ENCODE data around the gene KICS2. TPM values are rescaled to one million over a fixed set of nuclear protein-coding genes. Genes with fewer than 3 reads are reported as not detected.
A peak's percentile ranks its signal among the peaks of the same experiment; 100 is the strongest.

The KICS2 gene
- total and polyA plus RNA-seq, 9 of the 15 experiments (the other 6 are each of a cell fraction or from before 2014, with no cell fraction given) = 2.3 to 6.4 (median 5.5) TPM

DNA sequence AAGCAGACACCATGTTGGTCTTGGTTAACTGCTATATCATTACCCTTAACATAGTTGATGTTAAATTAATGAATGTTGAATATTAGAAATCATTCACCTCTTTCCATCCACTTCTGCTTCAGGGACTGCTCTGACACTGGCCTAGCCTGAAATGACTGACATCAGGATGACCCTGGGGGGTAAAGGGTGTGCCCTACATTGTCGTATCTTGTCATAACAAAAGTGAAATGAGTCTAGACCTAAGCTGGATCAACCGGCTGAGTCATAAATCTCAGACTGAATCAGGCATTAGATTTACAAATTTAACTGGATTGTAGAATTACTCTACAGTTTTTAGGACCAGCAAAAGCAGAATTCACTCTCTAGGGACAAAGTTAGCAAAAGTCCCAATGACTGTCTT, 35.3 kb downstream of the KICS2 start:
- ChIA-PET POLR2A (no interaction called here), CTCF (ENCODE audit: low intra/inter-chr PET ratio) (no interaction called here)
- Histone ChIP-seq H3K9ac (ENCODE audit: insufficient read depth in 1 of 2, low read depth in 2 of 2, low read length in 2 of 2) (no peak overlapping the region), H3K27me3 (ENCODE audit: control insufficient read depth in 2 of 2, insufficient read depth in 2 of 2, low read length in 2 of 2) (no peaks in the 10 kb centered on the region; a peak in 1 of 5 replicates), H4K20me1 (replicated peaks; ENCODE audit: control insufficient read depth, insufficient read depth, low read length) (no peaks in the 10 kb centered on the region), H3K36me3 (ENCODE audit: control insufficient read depth, insufficient read depth, low read length) (no peaks in the 10 kb centered on the region), H3K9me1 (ENCODE audit: control insufficient read depth, insufficient read depth, low read length) (no peaks in the 10 kb centered on the region), H3K27ac (ENCODE audit: extremely low read depth, low read depth, low read length) (no peak overlapping the region), H3K9me3 (replicated peaks; ENCODE audit: control insufficient read depth, insufficient read depth, low read depth, low read length) (no peaks in the 10 kb centered on the region), H3K79me2 (ENCODE audit: control insufficient read depth, insufficient read depth, low read length) (no peaks in the 10 kb centered on the region), H2AFZ (ENCODE audit: low read depth, low read length) (no peak overlapping the region), H3K4me2 (ENCODE audit: insufficient read depth, low read length) (no peak overlapping the region), H3K4me1 (replicated peaks in 1 of 2; ENCODE audit: control insufficient read depth in 2 of 2, insufficient read depth in 2 of 2, low read length in 2 of 2) (no peaks in the 10 kb centered on the region), H3K4me3 (no peak overlapping the region)
- in situ Hi-C loops (cut with MboI) = no loop called here
- TF ChIP-seq, protein P1, sequence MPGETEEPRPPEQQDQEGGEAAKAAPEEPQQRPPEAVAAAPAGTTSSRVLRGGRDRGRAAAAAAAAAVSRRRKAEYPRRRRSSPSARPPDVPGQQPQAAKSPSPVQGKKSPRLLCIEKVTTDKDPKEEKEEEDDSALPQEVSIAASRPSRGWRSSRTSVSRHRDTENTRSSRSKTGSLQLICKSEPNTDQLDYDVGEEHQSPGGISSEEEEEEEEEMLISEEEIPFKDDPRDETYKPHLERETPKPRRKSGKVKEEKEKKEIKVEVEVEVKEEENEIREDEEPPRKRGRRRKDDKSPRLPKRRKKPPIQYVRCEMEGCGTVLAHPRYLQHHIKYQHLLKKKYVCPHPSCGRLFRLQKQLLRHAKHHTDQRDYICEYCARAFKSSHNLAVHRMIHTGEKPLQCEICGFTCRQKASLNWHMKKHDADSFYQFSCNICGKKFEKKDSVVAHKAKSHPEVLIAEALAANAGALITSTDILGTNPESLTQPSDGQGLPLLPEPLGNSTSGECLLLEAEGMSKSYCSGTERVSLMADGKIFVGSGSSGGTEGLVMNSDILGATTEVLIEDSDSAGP (CRISPR knock-in tag; IDR thresholded peaks at IDR 0.05) = no peak
- TF ChIP-seq KDM1A (IDR thresholded peaks at IDR 0.05) = peak; percentile 93 to 94
- TF ChIP-seq U2AF2 (optimal IDR thresholded peaks at IDR 0.05; ENCODE audit: low read depth, low read length) = no peak
- no peak for TF ChIP-seq PTRF (tag; IDR thresholded peaks at IDR 0.05)
- no peak for TF ChIP-seq RFX5 (IDR thresholded peaks at IDR 0.05; ENCODE audit: low read depth, low read length)
- TF ChIP-seq RCOR1 (IDR thresholded peaks at IDR 0.05; ENCODE audit: borderline replicate concordance in 1 of 2, low read depth in 2 of 2, low read length in 2 of 2) = 0 out of 4 replicates have a peak, but pooled peaks of 1 of the 2 experiments have one; percentile 35
- TF ChIP-seq, protein P2, sequence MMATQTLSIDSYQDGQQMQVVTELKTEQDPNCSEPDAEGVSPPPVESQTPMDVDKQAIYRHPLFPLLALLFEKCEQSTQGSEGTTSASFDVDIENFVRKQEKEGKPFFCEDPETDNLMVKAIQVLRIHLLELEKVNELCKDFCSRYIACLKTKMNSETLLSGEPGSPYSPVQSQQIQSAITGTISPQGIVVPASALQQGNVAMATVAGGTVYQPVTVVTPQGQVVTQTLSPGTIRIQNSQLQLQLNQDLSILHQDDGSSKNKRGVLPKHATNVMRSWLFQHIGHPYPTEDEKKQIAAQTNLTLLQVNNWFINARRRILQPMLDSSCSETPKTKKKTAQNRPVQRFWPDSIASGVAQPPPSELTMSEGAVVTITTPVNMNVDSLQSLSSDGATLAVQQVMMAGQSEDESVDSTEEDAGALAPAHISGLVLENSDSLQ (IDR thresholded peaks at IDR 0.05) = peak; percentile 20; the same call in 1 of the 2 replicates
- no peak for TF ChIP-seq SMARCA5 (IDR thresholded peaks at IDR 0.05)
- TF ChIP-seq HDAC1 (IDR thresholded peaks at IDR 0.05) = peak in 1 of 2 experiments; percentile 45; a peak in 1 of 4 replicates
- no peak for TF ChIP-seq ZFP36 (IDR thresholded peaks at IDR 0.05; ENCODE audit: low read depth, low read length, partially characterized antibody)
- no peak for TF ChIP-seq PHB (CRISPR knock-in tag; IDR thresholded peaks at IDR 0.05)
- 0 out of 2 replicates have a peak, but pooled peaks have one; percentile 39 for TF ChIP-seq CBFA2T3 (IDR thresholded peaks at IDR 0.05)
- no peak for FAIRE-seq
- peak in 2 of 4 experiments; percentile 7 to 14 for DNase-seq (ENCODE audit: extremely low read depth in 1 of 4, low spot score in 3 of 4)
- intact Hi-C loops (cut with micrococcal nuclease) = no loop called here
- 0 out of 3 replicates have a peak, but pooled peaks have one; percentile 39 for ATAC-seq
- 8% methylated on average over 2 of the region's 2 CpGs for WGBS (ENCODE audit: insufficient coverage, low coverage, missing lambda C conversion rate)
- no TSS peak for BruUV-seq (replicated peaks)

Data from K562 (cell line).